HG02623 (cell line): ENCODE results near the gene ALG1.
"Not testable (repeated sequence)": the region's sequence is repeated elsewhere in the genome, so short reads cannot be mapped to it uniquely, and the experiment has no call there.

Source experiments
- ATAC-seq: cut with Tn5 transposase; IDR thresholded peaks from one replicate; pipeline ENCODE4 v1.9.1; 2021; ENCODE audit warnings: moderate library complexity; ENCODE audit not compliant: unreplicated experiment

ALG1 gene

DNA sequence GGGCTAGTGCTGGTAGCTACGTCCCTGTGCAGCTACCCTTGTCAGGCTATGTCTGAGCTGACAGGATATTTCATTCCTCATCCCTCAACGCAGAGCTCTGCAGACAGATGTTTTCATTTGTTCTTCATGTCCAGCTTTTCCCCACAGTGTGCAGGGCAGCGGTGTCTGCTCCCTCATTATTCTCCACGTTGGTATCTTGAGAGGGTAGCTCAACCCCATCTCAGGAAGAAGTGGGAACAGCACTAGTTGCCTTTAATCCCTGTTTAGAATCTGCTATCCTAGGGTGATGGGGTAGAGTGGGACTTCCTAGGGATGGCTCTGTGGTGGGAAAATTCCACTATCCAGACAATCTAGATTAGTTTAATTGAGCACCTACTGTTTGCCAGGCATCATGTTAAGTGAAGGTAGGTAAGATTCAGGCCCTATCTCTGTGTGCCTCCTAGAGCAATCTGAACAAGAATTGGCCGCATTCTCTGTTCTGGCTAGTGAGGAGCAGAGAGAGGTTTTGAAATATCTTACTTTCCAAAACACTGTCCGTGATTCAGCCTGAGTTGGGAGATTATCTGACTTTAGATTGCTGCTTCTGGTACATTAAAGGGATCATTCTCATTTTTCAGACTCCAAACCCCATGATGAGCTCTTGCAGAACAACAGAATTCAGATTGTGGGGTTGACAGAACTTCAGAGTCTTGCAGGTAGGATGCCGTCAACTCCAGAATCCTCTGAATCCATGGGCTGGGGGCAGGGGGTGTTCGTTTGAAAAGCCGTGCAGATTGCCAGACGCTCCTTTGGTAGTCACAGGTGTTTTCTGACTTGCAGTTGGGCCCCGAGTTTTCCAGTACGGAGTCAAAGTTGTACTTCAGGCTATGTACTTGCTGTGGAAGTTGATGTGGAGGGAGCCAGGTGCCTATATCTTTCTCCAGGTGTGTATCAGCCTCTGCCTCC, 963 bp downstream of the ALG1 start:
- peak; percentile 9 for ATAC-seq

GRCh38 chr16:5073279-5073629, 1.6 kb downstream of the ALG1 start:
- ATAC-seq, result no peak

- ATAC-seq, result not testable (repeated sequence)
Measured at GRCh38 chr16:5073771-5074170, 2.1 kb downstream of the ALG1 start.

GRCh38 chr16:5075637-5076036, 4.0 kb downstream of the ALG1 start:
- no peak for ATAC-seq

DNA sequence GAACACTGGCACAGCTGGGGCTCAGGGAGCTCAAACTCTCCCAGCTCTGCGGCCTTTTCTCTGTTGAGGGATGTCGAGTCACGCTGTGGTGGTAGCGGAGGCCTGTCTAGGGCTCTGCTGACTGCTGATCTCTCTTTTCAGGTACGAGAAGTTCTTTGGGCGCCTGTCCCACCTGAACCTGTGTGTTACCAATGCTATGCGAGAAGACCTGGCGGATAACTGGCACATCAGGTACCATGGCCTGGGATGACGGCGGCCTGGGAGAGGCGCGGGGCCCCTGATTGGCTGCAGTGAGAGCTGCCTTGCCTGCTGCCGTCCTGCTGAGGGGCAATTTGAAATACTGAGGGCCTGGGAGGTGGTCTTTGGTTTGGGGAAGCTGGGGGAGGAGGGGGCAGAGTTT, 5.7 kb downstream of the ALG1 start:
- no peak for ATAC-seq

DNA sequence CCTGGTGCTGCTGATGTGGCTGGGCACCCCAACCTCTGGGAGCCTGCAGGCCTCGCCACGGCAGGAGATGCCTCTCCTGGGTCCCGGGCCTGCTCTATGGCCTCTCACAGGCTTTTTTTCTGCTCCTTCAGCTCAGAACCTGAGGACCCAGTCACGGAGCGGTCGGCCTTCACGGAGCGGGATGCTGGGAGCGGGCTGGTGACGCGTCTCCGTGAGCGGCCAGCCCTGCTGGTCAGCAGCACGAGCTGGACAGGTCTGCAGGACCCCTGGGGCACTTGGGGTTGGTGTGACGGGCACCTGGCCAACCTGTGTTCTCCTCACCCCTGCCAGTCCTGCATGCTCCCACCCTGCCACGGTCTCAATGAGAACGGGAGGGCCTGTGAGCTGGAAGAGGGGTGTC, 7.0 kb downstream of the ALG1 start:
- ATAC-seq, result no peak

- ATAC-seq, result not testable (repeated sequence)
Measured at GRCh38 chr16:5080461-5080860, 8.8 kb downstream of the ALG1 start.

- not testable (repeated sequence) for ATAC-seq
Measured at GRCh38 chr16:5080996-5081395, 9.4 kb downstream of the ALG1 start.

- ATAC-seq, result not testable (repeated sequence)
Measured at GRCh38 chr16:5083646-5084045, 12.0 kb downstream of the ALG1 start.

DNA sequence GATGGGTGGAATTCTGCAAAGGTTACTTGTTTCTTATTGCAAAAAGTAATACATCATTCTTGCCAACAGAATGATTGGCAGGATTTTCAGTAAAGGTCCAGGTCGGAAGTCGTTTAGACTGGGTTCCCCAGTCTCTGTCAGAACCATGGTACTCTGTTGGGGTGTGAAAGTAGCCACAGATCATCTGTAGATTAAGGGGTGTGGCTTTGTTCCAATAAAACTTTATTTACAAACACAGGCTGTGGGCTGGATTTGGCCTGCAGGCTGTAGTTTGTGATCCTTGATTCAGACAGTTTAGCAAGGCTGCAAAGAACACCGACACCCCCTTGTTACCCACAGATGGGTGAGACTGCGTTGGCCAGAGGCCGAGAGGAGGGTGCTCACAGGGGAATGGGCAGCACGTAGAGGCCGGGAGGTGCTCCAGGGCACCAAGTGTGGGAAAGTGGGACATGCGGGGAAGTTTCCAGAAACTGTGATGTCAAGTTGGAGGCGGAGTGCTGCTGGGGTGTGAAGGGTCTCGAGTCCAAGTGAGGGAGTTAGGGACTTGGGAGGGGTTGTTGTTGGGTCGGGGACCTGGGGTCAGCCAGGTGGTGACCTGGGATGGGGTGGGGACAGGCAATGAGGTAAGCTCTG, 12.6 kb downstream of the ALG1 start:
- ATAC-seq, result not testable (repeated sequence)

- ATAC-seq, result not testable (repeated sequence)
Measured at GRCh38 chr16:5084802-5085201, 13.2 kb downstream of the ALG1 start.

- not testable (repeated sequence) for ATAC-seq
Measured at GRCh38 chr16:5085716-5086115, 14.1 kb downstream of the ALG1 start.

DNA sequence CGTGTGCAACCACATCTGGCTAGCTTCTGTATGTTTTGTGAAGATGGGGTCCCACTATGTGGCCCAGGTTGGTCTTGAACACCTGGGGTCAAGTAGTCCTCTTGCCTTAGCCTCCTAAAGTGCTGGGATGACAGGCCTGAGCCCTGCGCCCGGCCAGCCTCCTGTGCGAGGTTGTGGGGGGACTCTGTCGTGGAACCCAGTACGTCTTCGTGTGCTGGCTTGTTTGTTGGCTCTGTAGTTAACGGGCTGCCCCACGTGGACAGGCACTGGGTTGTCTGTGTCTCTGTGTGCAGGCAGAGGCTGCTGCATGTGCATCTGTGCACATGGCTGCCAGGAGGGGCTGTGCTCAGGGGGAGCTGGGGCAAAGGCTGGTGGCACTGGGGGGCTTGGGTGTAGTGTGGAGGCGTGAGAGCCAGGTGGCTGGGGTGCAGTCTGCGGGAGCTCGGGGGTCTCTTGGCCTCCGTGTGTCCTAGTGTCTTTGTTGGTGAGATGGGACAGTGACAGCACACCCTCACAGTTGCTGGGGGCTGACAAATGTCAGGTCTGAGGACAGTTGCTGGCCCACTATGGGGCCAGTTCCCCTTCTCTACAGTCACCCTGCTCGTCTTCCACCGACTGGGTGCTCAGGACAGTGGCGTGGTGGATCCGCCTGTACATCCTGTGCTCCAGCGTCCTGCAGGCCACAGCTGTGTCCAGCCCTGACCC, 16.6 kb downstream of the ALG1 start:
- not testable (repeated sequence) for ATAC-seq

GRCh38 chr16:5088936-5089335, 17.3 kb downstream of the ALG1 start:
- not testable (repeated sequence) for ATAC-seq

DNA sequence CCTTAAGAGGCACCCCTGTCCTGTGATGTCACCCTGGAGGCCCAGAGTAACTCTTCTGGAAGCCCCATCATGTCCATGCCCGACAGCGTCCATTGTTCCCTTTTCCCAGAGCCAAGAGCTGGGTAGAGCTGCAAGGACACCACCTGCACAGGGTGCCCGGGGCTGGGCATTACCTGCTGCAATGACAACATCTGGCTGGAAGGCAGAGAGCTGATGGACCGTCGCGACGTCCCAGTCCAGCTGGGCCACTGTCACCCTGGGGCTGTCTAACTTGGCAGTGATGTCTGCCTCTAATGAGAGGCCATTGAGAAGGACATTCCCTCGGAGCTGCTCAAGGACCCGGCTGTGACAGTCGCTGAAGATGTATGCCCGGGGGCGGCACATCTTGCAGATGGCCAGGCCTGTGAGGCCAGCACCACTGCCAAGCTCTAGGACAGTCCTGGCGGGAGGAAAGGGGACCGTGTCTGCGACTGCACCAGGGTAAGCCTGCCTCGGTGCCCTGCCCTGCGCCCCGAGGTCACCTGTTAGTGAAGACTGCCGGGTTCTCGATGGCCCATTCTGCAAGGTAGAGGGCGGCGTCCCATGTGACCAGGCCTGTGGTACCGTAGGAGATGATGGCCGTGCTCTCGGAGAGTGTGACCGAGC, 18.4 kb downstream of the ALG1 start:
- ATAC-seq, result not testable (repeated sequence)

- not testable (repeated sequence) for ATAC-seq
Measured at GRCh38 chr16:5090592-5090991, 18.9 kb downstream of the ALG1 start.

DNA sequence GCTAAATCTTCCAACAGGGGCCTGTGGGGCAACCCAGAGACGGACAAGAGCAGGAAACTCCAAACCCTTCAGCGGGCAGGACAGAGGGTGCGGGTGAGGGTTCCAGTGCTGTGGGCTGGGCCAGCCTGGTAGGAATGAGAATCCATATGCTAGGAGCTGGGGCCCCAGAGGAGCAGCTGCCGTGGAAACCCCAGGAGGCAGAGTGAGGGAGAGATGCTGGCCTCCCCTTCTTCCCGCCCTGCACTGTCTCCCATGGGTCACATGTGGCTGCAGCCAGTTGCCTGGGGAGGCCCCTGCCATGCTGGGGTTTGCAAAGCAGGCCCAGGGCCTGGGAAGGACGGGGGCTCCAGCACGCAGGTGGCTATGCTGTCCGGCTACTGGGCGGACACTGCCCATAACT, 21.4 kb downstream of the ALG1 start:
- ATAC-seq, result not testable (repeated sequence)

DNA sequence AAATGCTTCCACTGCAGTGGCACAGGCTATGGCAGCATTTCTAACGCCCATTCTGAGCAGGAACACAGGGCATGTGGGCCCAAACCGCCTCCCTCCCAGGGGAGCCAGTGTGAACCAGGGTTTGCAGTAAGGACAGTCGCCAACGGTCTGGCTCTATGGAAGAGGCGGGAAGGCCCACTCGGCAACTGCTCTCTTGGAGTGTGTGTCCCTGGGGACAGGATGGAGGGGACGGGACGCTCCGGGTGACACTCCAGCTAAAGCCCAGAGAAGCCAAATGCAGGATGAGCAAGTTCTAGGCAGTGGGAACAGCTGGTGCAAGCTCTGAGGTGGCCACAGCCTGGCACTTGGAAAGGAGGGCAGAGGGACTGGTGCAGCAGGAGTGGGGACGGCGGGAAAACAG, 22.1 kb downstream of the ALG1 start:
- ATAC-seq, result not testable (repeated sequence)

DNA sequence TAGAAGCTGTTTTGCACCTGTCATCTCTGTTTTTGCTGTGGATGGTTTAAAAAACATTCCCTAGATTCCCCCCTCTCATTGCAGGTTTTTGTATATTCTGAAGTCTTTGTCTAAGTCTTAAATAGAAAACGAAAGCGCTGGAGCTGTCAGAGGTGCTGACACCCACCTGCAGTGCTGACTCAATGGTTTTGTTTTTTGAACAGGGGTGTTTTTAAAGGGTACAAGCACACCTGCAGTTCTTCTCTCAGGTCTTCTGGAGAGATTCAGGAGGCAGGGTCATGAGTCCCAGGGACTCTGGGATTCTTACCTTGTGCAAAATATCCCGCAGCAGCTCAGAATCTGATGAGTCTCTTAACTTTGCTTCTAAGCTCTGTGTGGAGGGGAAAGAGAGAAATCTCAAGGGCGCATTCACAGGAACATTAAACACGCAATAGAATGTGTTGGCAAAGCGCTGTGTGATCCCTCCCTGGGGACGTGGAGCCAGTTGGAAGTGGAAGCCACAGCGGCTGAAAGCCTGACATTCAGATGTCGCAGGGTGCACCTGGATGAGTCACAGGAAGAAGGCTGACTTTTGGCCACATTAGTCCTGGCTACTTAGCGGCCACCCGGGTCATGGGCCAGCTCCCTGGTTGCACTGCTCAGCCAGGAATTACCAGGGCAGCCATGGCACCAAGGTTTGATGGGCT, 23.6 kb downstream of the ALG1 start:
- ATAC-seq, result not testable (repeated sequence)

DNA sequence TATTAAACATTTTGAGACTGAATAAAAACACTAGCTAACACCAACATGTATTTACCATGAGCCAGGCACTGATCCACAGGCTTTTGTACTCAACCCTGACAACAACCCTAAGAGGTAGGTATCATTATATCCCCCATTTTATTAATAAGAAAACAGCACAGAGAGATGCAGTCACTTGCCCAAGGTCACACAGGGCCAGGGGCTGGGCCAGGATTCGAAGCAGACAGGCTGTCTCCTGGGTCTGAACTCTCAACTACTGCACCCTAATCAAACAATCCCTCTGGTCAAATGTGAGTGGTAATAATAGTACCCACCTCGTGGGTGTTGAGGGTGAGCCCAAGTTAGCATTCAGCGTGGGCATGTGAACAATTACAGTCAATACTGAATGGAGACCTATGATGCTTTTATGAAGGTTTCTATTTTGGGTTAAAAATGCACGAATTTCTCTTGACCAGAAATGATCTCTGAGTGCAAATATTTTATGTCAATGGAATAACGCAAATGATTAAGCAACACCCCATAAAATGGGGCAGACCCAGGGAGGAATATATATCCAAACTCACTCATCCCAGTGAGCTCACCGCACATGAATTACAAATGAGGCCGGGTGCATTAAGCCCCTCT, 24.9 kb downstream of the ALG1 start:
- not testable (repeated sequence) for ATAC-seq
